Keratinocyte (primary cell): Measurements from ENCODE around the gene MAG. TPM values are rescaled to one million over a fixed set of nuclear protein-coding genes. Genes with fewer than 3 reads are reported as not detected.

Experiments
- DNase-seq: peaks from one replicate; pipeline ENCODE4 v3.0.0-alpha.2; 2011; ENCODE audit warnings: low read depth, missing footprints, low spot score
- FAIRE-seq: peaks from 2 replicates; lab custom pipeline; 2011; peaks lifted over from hg19 to GRCh38; lab: Jason Lieb, UNC
- H2AFZ ChIP-seq: 2 replicates; pipeline ENCODE4 v1.6.0; 2012; ENCODE audit warnings: low read length, control low read depth, inconsistent platforms; ENCODE audit not compliant: control insufficient read depth
- H3K27ac ChIP-seq: 2 replicates; pipeline ENCODE4 v1.5.1; 2011; ENCODE audit warnings: low read length; ENCODE audit not compliant: control insufficient read depth, insufficient read depth
- H3K27me3 ChIP-seq: 3 replicates; pipeline ENCODE4 v1.6.0; 2011; ENCODE audit warnings: low read length; ENCODE audit not compliant: control insufficient read depth, insufficient read depth; ENCODE audit errors: extremely low read depth
- H3K36me3 ChIP-seq, 2 experiments: 2 replicates in 1 of 2; 3 replicates in 1 of 2; pipeline ENCODE4 v1.5.1; 2011; ENCODE audit warnings: low read length in 2 of 2, mild to moderate bottlenecking in 1 of 2; ENCODE audit not compliant: control insufficient read depth in 2 of 2, insufficient read depth in 2 of 2; ENCODE audit errors: extremely low read depth in 1 of 2
- H3K4me1 ChIP-seq: 3 replicates; pipeline ENCODE4 v1.5.1; 2011; ENCODE audit warnings: low read length; ENCODE audit not compliant: control insufficient read depth, insufficient read depth; ENCODE audit errors: extremely low read depth
- H3K4me2 ChIP-seq: 3 replicates; pipeline ENCODE4 v1.6.0; 2011; ENCODE audit warnings: low read depth, low read length; ENCODE audit not compliant: control insufficient read depth, insufficient read depth; ENCODE audit errors: extremely low read depth
- H3K4me3 ChIP-seq, 3 experiments: fragments of 200-600 bp in 1 of 3; sonication (generic) in 1 of 3; 2 replicates in 2 of 3; 3 replicates in 1 of 3; pipeline ENCODE4 v1.5.1; 2011 to 2016; ENCODE audit warnings: low read length in 3 of 3, mild to moderate bottlenecking in 3 of 3, control low read depth in 2 of 3, inconsistent platforms in 1 of 3, low read depth in 1 of 3, mixed read lengths in 1 of 3, mixed run types in 1 of 3, moderate library complexity in 1 of 3; ENCODE audit not compliant: control insufficient read depth in 2 of 3, insufficient read depth in 2 of 3; ENCODE audit errors: extremely low read depth in 1 of 3
- H3K79me2 ChIP-seq: 2 replicates; pipeline ENCODE4 v1.6.0; 2012; ENCODE audit warnings: low read length; ENCODE audit not compliant: control insufficient read depth, insufficient read depth
- H3K9ac ChIP-seq: 3 replicates; pipeline ENCODE4 v1.6.0; 2011; ENCODE audit warnings: low read length; ENCODE audit not compliant: control insufficient read depth, insufficient read depth; ENCODE audit errors: extremely low read depth
- H3K9me1 ChIP-seq: 3 replicates; pipeline ENCODE4 v1.6.0; 2011; ENCODE audit warnings: low read length; ENCODE audit not compliant: control insufficient read depth, insufficient read depth; ENCODE audit errors: extremely low read depth
- H3K9me3 ChIP-seq: 2 replicates; pipeline ENCODE4 v1.5.1; 2012; ENCODE audit warnings: low read depth, low read length; ENCODE audit not compliant: control insufficient read depth
- H4K20me1 ChIP-seq: 3 replicates; pipeline ENCODE4 v1.6.0; 2011; ENCODE audit warnings: low read length; ENCODE audit not compliant: control insufficient read depth, insufficient read depth; ENCODE audit errors: extremely low read depth
- CTCF ChIP-seq, 3 experiments: IDR thresholded peaks in 1 of 3; conservative IDR thresholded peaks in 1 of 3; optimal IDR thresholded peaks in 1 of 3; 2 replicates in 2 of 3; 3 replicates in 1 of 3; pipeline versions ENCODE3 to v1.5.1; 2011; ENCODE audit warnings: low read length in 3 of 3, mild to moderate bottlenecking in 3 of 3, moderate library complexity in 2 of 3, control low read depth in 1 of 3, inconsistent platforms in 1 of 3; ENCODE audit not compliant: insufficient read depth in 2 of 3; ENCODE audit errors: extremely low read depth in 1 of 3
- EZH2 ChIP-seq: IDR thresholded peaks from one replicate; pipeline ENCODE4 v1.6.1; 2012; ENCODE audit warnings: inconsistent platforms, mild to moderate bottlenecking, low read length, moderate library complexity
- dilution Hi-C: fragments of 300-500 bp; cut with MboI; formaldehyde crosslinking; loops from one replicate; pipeline ENCODE4 v1.7.0; 2020; ENCODE audit warnings: low sequenced_read_pairs; ENCODE audit not compliant: extremely low pct_ligation_motif_present
- polyA plus RNA-seq, 5 experiments: library from polyadenylated mRNA; depleted of rRNA in 3 of 5; stranded (reverse) in 3 of 5; stranded (forward) in 1 of 5; unstranded in 1 of 5; fragments of >200 nt; gene quantifications; 1 replicate in 1 of 5; 2 replicates in 3 of 5; 3 replicates in 1 of 5; pipeline versions ENCODE4 v1.2.1 to v1.2.3, GENCODE V29; 2011 to 2012; ENCODE audit warnings: missing spikeins in 2 of 5, low read depth in 1 of 5, low replicate concordance in 1 of 5

MAG gene
- polyA plus RNA-seq, 1 donor (not counting 4 experiments of a cell fraction or from before 2014, with no cell fraction given), result not detected

GRCh38 chr19:35348911-35349611, 57.1 kb downstream of the MAG start:
- Histone ChIP-seq H3K9me1 (no peaks in the 10 kb centered on the region), H2AFZ (no peak overlapping the region), H3K9ac (no peak overlapping the region), H3K4me3 (no peak overlapping the region), H3K4me1 (no peaks in the 10 kb centered on the region), H4K20me1 (no peaks in the 10 kb centered on the region), H3K4me2 (no peak overlapping the region), H3K27me3 (peaks cover 25% of the 10 kb centered on the region), H3K27ac (no peak overlapping the region), H3K9me3 (no peaks in the 10 kb centered on the region), H3K36me3 (no peaks in the 10 kb centered on the region), H3K79me2 (no peaks in the 10 kb centered on the region)
- dilution Hi-C loops, result no loop called here
- TF ChIP-seq CTCF (optimal IDR thresholded peaks at IDR 0.05 in 1 of 3, IDR thresholded peaks at IDR 0.05 in 1 of 3, conservative IDR thresholded peaks at IDR 0.05 in 1 of 3; ENCODE audit: extremely low read depth in 1 of 3, insufficient read depth in 2 of 3, low read length in 3 of 3), result no peak
- no peak for TF ChIP-seq EZH2
- FAIRE-seq (no peak), DNase-seq (no peak)

GRCh38 chr19:35349614-35350521, 57.9 kb downstream of the MAG start:
- no peaks in the 10 kb centered on the region for H3K79me2 ChIP-seq
- FAIRE-seq, result no peak
- no peak overlapping the region for H3K27ac ChIP-seq
- no peaks in the 10 kb centered on the region for H3K9me3 ChIP-seq
- TF ChIP-seq EZH2 (no peak), CTCF (optimal IDR thresholded peaks at IDR 0.05 in 1 of 3, IDR thresholded peaks at IDR 0.05 in 1 of 3, conservative IDR thresholded peaks at IDR 0.05 in 1 of 3; ENCODE audit: extremely low read depth in 1 of 3, insufficient read depth in 2 of 3, low read length in 3 of 3) (no peak)
- no peak overlapping the region for H3K9ac ChIP-seq
- H2AFZ ChIP-seq, result no peak overlapping the region
- H3K4me2 ChIP-seq, result no peak overlapping the region
- H3K27me3 ChIP-seq, result peaks cover 19% of the 10 kb centered on the region
- no peaks in the 10 kb centered on the region for H3K36me3 ChIP-seq
- H3K9me1 ChIP-seq, result no peaks in the 10 kb centered on the region
- dilution Hi-C loops, result loop anchor here (5.0 kb wide), 1 partner anchor 82 kb away; no protein-coding TSS in a partner anchor
- H3K4me1 ChIP-seq, result no peaks in the 10 kb centered on the region
- H4K20me1 ChIP-seq, result no peaks in the 10 kb centered on the region
- no peak for DNase-seq
- H3K4me3 ChIP-seq, result no peak overlapping the region
